Measurements from ENCODE around the gene SV2B.
A peak's percentile ranks its signal among the peaks of the same experiment; 100 is the strongest.
"Not testable (repeated sequence)": the region's sequence is repeated elsewhere in the genome, so short reads cannot be mapped to it uniquely, and the experiment has no call there.

The SV2B gene

GRCh38 chr15:91099995-91100813 lies at the start of gene SV2B:
Gene SV2B, plus strand, starts transcription at chr15:91100257. Its CDS starts 126,007 bp downstream, at chr15:91226264.
- DNase-seq, result no peak

GRCh38 chr15:91051248-91051647 lies 48.8 kb upstream of the SV2B start:
- no peak for DNase-seq

- no peak for DNase-seq
These were observed 45.2 kb upstream of the SV2B start for GRCh38 chr15:91054816-91055215.

- DNase-seq, result peak; percentile 57
These were observed 44.3 kb upstream of the SV2B start for GRCh38 chr15:91055548-91056331.

- no peak for DNase-seq
These were observed 38.8 kb upstream of the SV2B start for GRCh38 chr15:91061230-91061629.

- no peak for DNase-seq
These were observed 38.1 kb upstream of the SV2B start for GRCh38 chr15:91061997-91062396.

- no peak for DNase-seq
These were observed 34.6 kb upstream of the SV2B start for GRCh38 chr15:91065505-91065904.

- no peak for DNase-seq
These were observed 33.0 kb upstream of the SV2B start for GRCh38 chr15:91067036-91067435.

GRCh38 chr15:91068436-91068835 lies 31.6 kb upstream of the SV2B start:
- DNase-seq, result no peak

- no peak for DNase-seq
These were observed 31.1 kb upstream of the SV2B start for GRCh38 chr15:91068966-91069365.

GRCh38 chr15:91070872-91071271 lies 29.2 kb upstream of the SV2B start:
- no peak for DNase-seq

GRCh38 chr15:91072161-91072560 lies 27.9 kb upstream of the SV2B start:
- DNase-seq, result no peak

- DNase-seq, result no peak
These were observed 27.0 kb upstream of the SV2B start for GRCh38 chr15:91073077-91073476.

- DNase-seq, result no peak
These were observed 26.3 kb upstream of the SV2B start for GRCh38 chr15:91073768-91074167.

- DNase-seq, result no peak
These were observed 24.3 kb upstream of the SV2B start for GRCh38 chr15:91075739-91076138.

GRCh38 chr15:91077029-91077428 lies 23.0 kb upstream of the SV2B start:
- no peak for DNase-seq

- not testable (repeated sequence) for DNase-seq
These were observed 6.2 kb upstream of the SV2B start for GRCh38 chr15:91093866-91094265.

- DNase-seq, result no peak
These were observed 1.6 kb upstream of the SV2B start for GRCh38 chr15:91098451-91098850.

GRCh38 chr15:91099616-91099994 lies 452 bp upstream of the SV2B start:
- no peak for DNase-seq

- no peak for DNase-seq
These were observed 954 bp downstream of the SV2B start for GRCh38 chr15:91100814-91101607.

- no peak for DNase-seq
These were observed 1.5 kb downstream of the SV2B start for GRCh38 chr15:91101608-91101920.

- no peak for DNase-seq
These were observed 2.7 kb downstream of the SV2B start for GRCh38 chr15:91102546-91103330.

- DNase-seq, result no peak
These were observed 4.1 kb downstream of the SV2B start for GRCh38 chr15:91104111-91104510.

All from NCI-H2081 treated with DMSO at 0.1 percent for 48 hours (cell line).